SK-N-SH treated with all-trans-retinoic acid at 6 μM for 48 hours (cell line): Measurements from ENCODE around the gene WDR90.

ENCODE experiments used
- ARNTL ChIP-seq: fragments of 450-650 bp; formaldehyde crosslinking; IDR thresholded peaks from 2 replicates; pipeline ENCODE4 v1.5.0; 2020; ENCODE audit warnings: low read depth, mild to moderate bottlenecking, moderate library complexity, borderline replicate concordance
- CREB5 ChIP-seq: fragments of 250-450 bp; sonication (Bioruptor Pico); IDR thresholded peaks from 2 replicates; pipeline ENCODE4 v1.5.1; 2020; ENCODE audit warnings: low read depth, mild to moderate bottlenecking, moderate library complexity
- CSDC2 ChIP-seq: fragments of 250-450 bp; sonication (Bioruptor Pico); IDR thresholded peaks from 2 replicates; pipeline ENCODE4 v1.5.0; 2020; ENCODE audit warnings: mild to moderate bottlenecking, moderate library complexity
- CSRNP3 ChIP-seq: fragments of 250-450 bp; sonication (Bioruptor Pico); IDR thresholded peaks from 2 replicates; pipeline ENCODE4 v1.5.1; 2021; ENCODE audit warnings: mild to moderate bottlenecking, moderate library complexity
- GLIS3 ChIP-seq: fragments of 250-450 bp; sonication (Bioruptor Pico); IDR thresholded peaks from 2 replicates; pipeline ENCODE4 v1.5.0; 2020; ENCODE audit warnings: mild to moderate bottlenecking, moderate library complexity
- OSR1 ChIP-seq: fragments of 250-450 bp; sonication (Bioruptor Pico); IDR thresholded peaks from 2 replicates; pipeline ENCODE4 v1.8.0; 2022; ENCODE audit warnings: moderate library complexity, mild to moderate bottlenecking, inconsistent platforms
- PPARA ChIP-seq: fragments of 250-450 bp; sonication (Bioruptor Pico); IDR thresholded peaks from 2 replicates; pipeline ENCODE4 v1.5.0; 2020; ENCODE audit warnings: mild to moderate bottlenecking, borderline replicate concordance
- TOX ChIP-seq: fragments of 250-450 bp; sonication (Bioruptor Pico); IDR thresholded peaks from 2 replicates; pipeline ENCODE4 v1.8.0; 2021; ENCODE audit warnings: mild to moderate bottlenecking, moderate library complexity, borderline replicate concordance
- TSHZ2 ChIP-seq: fragments of 250-450 bp; sonication (Bioruptor Pico); IDR thresholded peaks from 2 replicates; pipeline ENCODE4 v1.5.0; 2020; ENCODE audit warnings: mild to moderate bottlenecking, moderate library complexity
- ZC3H10 ChIP-seq: fragments of 250-450 bp; sonication (Bioruptor Pico); IDR thresholded peaks from 2 replicates; pipeline ENCODE4 v1.5.1; 2021; ENCODE audit warnings: mild to moderate bottlenecking, moderate library complexity
- ZFP3 ChIP-seq: fragments of 250-450 bp; sonication (Bioruptor Pico); IDR thresholded peaks from 2 replicates; pipeline ENCODE4 v1.5.0; 2020; ENCODE audit warnings: mild to moderate bottlenecking, moderate library complexity
- ZFP30 ChIP-seq: fragments of 450-650 bp; formaldehyde crosslinking; IDR thresholded peaks from 2 replicates; pipeline ENCODE4 v1.5.0; 2022; ENCODE audit warnings: mild to moderate bottlenecking, moderate library complexity

GRCh38 chr16:658679-659571, 9.8 kb downstream of the WDR90 start:
- TF ChIP-seq ZC3H10 (no peak), GLIS3 (CRISPR knock-in tag) (no peak), PPARA (CRISPR knock-in tag) (no peak), CSRNP3 (CRISPR knock-in tag) (no peak), CREB5 (CRISPR knock-in tag) (no peak), ARNTL (CRISPR knock-in tag) (no peak), TSHZ2 (CRISPR knock-in tag) (no peak), TOX (no peak), OSR1 (no peak), CSDC2 (CRISPR knock-in tag) (no peak), ZFP3 (no peak), ZFP30 (no peak)
